Motor neuron (in vitro differentiated cells): ENCODE measurements around the gene CSNK1A1L. TPM values are rescaled to one million over a fixed set of nuclear protein-coding genes. Genes with fewer than 3 reads are reported as not detected.

Experiments
- ATAC-seq, 8 experiments: fragments of 200-7000 bp; cut with Tn5 transposase; replicated peaks in 6 of 8; 2 replicates each; pipeline ENCODE4 v1.8.0; 2021; ENCODE audit warnings: mild to moderate bottlenecking in 8 of 8, moderate library complexity in 8 of 8
- H3K27ac ChIP-seq, 2 donors: fragments of 250-450 bp; sonication (Bioruptor Pico); 2 replicates each; pipeline ENCODE4 v1.9.0; 2021; ENCODE audit warnings: antibody characterized with exemption in 2 of 2, mild to moderate bottlenecking in 2 of 2, moderate library complexity in 1 of 2
- H3K4me1 ChIP-seq, 2 donors: fragments of 250-450 bp; sonication (Bioruptor Pico); replicated peaks in 1 of 2; 2 replicates each; pipeline ENCODE4 v1.6.1; 2021; ENCODE audit warnings: antibody characterized with exemption in 2 of 2, mild to moderate bottlenecking in 2 of 2, moderate library complexity in 1 of 2
- H3K4me3 ChIP-seq, 5 donors: fragments of 250-450 bp; sonication (Bioruptor Pico); 2 replicates each; pipeline ENCODE4 v1.9.0; 2021; ENCODE audit warnings: antibody characterized with exemption in 5 of 5, mild to moderate bottlenecking in 5 of 5, moderate library complexity in 4 of 5
- WGBS, 10 experiments: fragments of 450-650 bp; shearing (Covaris generic); methylation state at CpG; one replicate each; pipeline ENCODE4 v1.0.0; 2022; 5-methylcytosine and 5-hydroxymethylcytosine counted together
- in situ Hi-C, 9 experiments: fragments of 400-800 bp; cut with MboI; loops; one replicate each; pipeline ENCODE4 v1.15.0; 2021; ENCODE audit warnings: low sequenced_read_pairs in 9 of 9, low pct_unique_long_range_greater_than_20kb in 2 of 9; ENCODE audit not compliant: unreplicated experiment in 9 of 9
- total RNA-seq, 8 experiments: library from RNA; unstranded; fragments of 300-600 nt; gene quantifications; 2 replicates each; pipeline versions ENCODE4 v1.2.3 to v1.2.4, GENCODE V29; 2022

Gene CSNK1A1L
- total RNA-seq, 8 experiments from 2014 or later = 0.11 to 0.24 (median 0.19) TPM; not detected in 4

DNA sequence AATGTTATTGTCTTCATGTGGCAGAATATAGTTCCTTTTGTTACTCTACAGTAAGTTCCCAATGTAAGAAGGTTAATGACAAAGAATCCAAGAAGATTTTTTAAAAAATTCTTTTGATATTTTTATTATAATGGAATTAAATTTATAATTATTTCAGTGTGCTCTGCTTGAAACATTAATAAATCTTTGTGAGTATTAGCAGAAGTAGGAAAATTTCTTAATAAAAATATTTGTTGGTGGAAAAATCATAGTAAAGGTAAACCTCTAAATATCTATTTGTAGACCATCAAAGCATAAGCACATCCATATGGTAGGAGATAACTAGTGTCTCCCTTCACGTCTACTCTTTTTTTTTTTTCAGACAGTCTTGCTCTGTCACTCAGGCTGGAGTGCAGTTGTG, 4.3 kb downstream of the CSNK1A1L start:
- Histone ChIP-seq H3K27ac (no peak overlapping the region), H3K4me1 (peaks cover 3 to 9% of the 10 kb centered on the region in 2 donors), H3K4me3 (no peak overlapping the region)
- 13 to 100% (median 71%) methylated on average over 1 of the region's 1 CpG; no CpG with 5 or more reads in 3 of the 10 experiments for WGBS, 10 experiments
- in situ Hi-C loops = loop anchor here in 4 of 9 experiments (10.0 to 25.0 kb wide), 3 partner anchors 486 to 511 kb away; partner anchors contain the start of gene POSTN (in 1 of the 4)
- no peak for ATAC-seq

DNA sequence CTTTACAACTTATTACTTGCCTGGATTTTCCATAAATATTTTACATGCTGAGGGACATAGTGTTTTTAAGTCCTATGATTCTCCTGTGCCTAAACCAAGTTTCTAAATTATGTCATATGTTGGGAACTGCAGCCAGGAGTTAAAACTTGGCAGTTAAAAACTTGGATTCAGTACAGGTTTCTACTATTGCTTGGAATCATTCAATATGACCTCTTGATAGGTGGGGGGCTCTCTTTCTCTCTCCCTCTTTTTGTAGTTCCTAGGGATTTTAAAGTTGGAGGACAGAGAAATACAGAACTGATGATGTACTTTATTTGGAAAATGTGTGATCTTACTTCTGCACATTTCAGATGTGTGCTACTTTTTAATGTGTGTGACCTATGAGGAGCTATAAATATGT, 4.7 kb downstream of the CSNK1A1L start:
- in situ Hi-C loops = loop anchor here in 4 of 9 experiments (10.0 to 25.0 kb wide), 3 partner anchors 487 to 512 kb away; partner anchors contain the start of gene POSTN (in 1 of the 4)
- H3K4me1 ChIP-seq = peaks cover 3 to 9% of the 10 kb centered on the region in 2 donors
- no peak overlapping the region for H3K27ac ChIP-seq
- no peak overlapping the region for H3K4me3 ChIP-seq
- ATAC-seq = no peak

DNA sequence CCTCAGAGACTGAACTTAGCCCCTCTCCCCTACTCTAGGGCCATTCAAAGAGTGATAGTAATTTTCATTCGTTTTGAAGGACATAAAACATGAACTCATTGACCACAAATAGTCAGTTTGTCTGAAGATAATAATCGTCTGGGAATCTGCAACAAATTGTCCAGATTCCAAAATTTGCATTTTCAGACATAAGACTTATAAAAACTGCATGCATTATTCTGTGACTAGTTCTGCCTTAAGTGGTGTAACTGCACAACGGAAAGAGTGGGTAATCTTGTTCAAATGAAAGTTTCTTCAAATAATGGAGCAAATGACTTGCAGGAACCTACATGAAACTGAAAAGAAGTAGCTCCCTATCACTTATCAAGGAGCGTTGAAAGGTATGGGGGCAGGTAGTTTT, 8.4 kb downstream of the CSNK1A1L start:
- in situ Hi-C loops = no loop called here
- H3K4me1 ChIP-seq = peaks cover 0 to 8% of the 10 kb centered on the region in 2 donors
- H3K4me3 ChIP-seq = no peak overlapping the region
- 14 to 85% (median 71%) methylated on average over 2 to 4 of the region's 4 CpGs; no CpG with 5 or more reads in 1 of the 10 experiments for WGBS, 10 experiments
- ATAC-seq = no peak
- no peak overlapping the region for H3K27ac ChIP-seq

DNA sequence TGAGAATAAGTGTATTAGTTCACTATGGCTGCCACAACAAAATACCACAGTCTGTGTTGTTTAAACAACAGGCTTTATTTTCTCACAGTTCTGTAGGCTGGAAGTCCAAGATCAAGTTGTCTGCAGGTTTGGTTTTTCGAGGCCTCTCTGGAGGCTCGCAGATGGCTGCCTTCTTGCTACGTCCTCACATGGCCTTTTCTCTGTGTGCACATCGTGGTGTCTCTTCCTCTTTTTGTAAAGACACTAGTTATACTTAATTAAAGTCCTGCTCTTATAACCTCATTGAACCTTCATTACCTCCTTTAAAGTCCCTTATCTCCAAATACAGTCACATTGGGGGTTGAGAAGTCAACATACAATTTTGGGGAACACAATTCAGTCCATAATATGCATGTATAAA, 10.6 kb downstream of the CSNK1A1L start:
- H3K4me1 ChIP-seq = peaks cover 0 to 8% of the 10 kb centered on the region in 2 donors
- no peak overlapping the region for H3K4me3 ChIP-seq
- ATAC-seq = no peak
- WGBS, 10 experiments = 68 to 94% (median 82%) methylated on average over 2 to 4 of the region's 4 CpGs; no CpG with 5 or more reads in 1 of the 10 experiments
- H3K27ac ChIP-seq = no peak overlapping the region
- in situ Hi-C loops = no loop called here

DNA sequence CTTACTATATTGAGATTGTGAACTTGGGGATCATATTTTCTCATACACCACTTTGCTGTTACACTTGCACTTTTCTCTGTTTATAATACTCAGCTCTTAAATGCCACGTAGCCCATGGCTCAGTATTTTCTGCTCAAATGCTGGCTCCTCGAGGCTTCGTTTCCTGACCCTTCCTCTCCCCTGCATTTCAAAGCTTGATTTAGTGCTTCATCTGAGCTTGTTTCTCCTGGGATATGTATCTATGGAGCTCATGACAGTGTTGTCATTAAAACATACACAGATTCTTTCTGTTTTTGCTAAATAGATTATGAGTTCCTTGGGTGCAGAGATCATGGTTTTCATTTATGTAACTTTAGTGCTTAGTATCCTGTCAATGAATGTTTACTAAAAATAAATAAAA, 11.4 kb downstream of the CSNK1A1L start:
- no peak overlapping the region for H3K27ac ChIP-seq
- WGBS, 10 experiments = 17 to 71% (median 48%) methylated on average over 2 to 3 of the region's 3 CpGs; no CpG with 5 or more reads in 1 of the 10 experiments
- no peak overlapping the region for H3K4me3 ChIP-seq
- ATAC-seq = peak in 3 of 8 experiments; percentile 63 to 83 (median 79)
- in situ Hi-C loops = no loop called here
- H3K4me1 ChIP-seq = peaks cover 0 to 8% of the 10 kb centered on the region in 2 donors

DNA sequence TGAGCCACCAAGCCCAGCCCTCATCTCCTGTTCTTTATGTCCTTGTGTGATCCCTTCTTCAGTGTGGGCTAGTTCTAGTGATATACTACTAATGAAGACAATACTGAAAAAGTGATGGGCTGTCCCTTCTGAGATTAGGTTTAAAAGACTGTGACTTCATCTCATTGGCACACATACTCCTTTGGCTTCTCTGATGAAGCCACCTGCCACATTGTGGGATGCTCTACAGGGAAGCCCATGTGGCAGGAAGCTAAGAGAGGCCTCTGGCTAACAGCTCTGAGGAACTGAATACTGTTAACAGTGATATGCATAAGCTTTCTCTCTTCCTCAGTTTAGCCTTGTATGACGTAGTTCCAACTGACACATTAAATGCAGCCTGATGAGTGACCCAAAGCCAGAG, 13.6 kb downstream of the CSNK1A1L start:
- in situ Hi-C loops = no loop called here
- ATAC-seq = no peak
- Histone ChIP-seq H3K27ac (no peak overlapping the region), H3K4me1 (peaks cover 0 to 8% of the 10 kb centered on the region in 2 donors), H3K4me3 (no peak overlapping the region)
- WGBS, 10 experiments = 0 to 100% (median 83%) methylated on average over 1 of the region's 1 CpG; no CpG with 5 or more reads in 5 of the 10 experiments

DNA sequence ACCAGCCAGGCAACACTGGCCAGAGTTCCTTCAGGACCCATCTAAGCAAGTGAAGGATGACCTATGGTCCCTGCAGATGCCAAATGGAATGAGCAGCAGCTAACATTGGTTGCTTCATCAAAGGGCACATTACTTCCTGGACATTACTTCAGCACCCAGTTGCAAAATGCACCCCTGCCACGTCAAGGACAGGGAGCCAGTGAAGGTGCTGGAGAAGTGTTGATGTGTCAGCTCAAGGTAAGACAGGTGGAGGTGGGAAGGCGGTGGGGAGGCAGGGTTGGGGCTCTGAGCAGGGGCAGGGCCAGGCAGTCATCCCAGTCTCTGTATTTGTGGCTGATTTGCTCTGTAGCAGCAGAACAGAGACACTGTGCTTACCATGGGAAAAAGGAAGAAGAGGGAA, 14.6 kb downstream of the CSNK1A1L start:
- ATAC-seq = no peak
- no peak overlapping the region for H3K27ac ChIP-seq
- peaks cover 0 to 8% of the 10 kb centered on the region in 2 donors for H3K4me1 ChIP-seq
- WGBS, 10 experiments = no CpG with 5 or more reads among the region's 2 CpGs
- in situ Hi-C loops = no loop called here
- no peak overlapping the region for H3K4me3 ChIP-seq

DNA sequence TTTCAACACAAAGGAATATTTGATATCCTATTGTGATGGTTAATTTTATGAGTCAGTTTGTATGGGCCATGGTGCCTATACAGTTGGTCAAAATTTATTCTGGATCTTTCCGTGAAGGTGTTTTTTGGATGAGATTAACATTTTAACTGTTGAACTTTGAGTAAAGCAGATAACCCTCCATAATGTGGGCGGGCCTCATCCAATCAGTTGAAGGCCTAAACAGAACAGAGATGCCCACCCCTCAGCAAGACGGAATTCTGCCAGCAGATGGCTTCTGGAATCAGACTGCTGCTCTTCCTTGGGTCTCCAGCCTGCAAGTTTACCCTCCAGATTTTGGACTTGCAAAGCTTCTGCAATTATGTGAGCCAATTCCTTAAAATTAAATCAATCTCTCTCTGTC, 16.0 kb downstream of the CSNK1A1L start:
- ATAC-seq = no peak
- no peak overlapping the region for H3K27ac ChIP-seq
- 40 to 100% (median 94%) methylated on average over 1 to 3 of the region's 3 CpGs; no CpG with 5 or more reads in 2 of the 10 experiments for WGBS, 10 experiments
- in situ Hi-C loops = no loop called here
- H3K4me3 ChIP-seq = no peak overlapping the region
- peaks cover 0 to 8% of the 10 kb centered on the region in 2 donors for H3K4me1 ChIP-seq

DNA sequence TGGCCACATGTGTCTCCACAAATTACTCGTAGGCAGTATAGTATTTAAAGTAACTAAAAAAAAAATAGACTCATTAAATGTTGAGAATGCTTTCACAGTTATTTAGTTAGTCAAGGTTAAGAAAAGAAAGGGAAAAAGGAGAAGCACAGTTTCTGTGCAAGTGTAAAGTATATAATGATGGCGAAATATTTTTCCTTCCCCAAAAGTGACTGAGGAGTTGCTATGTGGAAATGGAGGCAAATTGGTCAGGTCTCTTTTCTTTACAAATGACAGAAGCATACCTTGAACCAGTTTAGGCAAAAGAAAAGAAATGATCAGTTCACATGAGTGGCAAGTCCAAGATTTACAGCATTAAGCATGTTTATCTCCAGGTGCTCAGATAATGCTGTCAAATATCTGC, 18.0 kb downstream of the CSNK1A1L start:
- WGBS, 10 experiments = 52 to 89% (median 78%) methylated on average over 1 to 2 of the region's 2 CpGs
- no peak overlapping the region for H3K4me3 ChIP-seq
- no peak overlapping the region for H3K27ac ChIP-seq
- in situ Hi-C loops = no loop called here
- no peak for ATAC-seq
- no peaks in the 10 kb centered on the region for H3K4me1 ChIP-seq

DNA sequence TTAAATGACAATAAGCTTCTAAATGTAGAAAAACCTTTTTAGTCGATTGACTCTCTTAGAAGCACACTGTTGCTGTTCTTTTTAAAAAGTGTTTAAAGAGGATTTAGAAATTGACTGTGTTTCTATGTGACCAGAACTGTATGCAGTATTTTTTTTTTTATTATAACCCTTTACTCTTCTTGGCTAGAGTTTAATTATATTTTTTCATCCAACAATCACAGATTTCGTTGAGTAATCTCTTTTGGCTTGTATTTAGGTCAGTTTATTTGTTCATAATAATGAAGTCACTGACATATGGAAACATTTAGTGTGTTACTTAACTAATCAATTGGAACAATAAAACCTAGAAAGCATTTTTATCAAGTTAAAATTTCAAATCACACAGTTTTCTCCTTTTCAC, 19.9 kb downstream of the CSNK1A1L start:
- no peak for ATAC-seq
- 0 to 90% (median 66%) methylated on average over 2 of the region's 2 CpGs for WGBS, 10 experiments
- H3K4me3 ChIP-seq = no peak overlapping the region

DNA sequence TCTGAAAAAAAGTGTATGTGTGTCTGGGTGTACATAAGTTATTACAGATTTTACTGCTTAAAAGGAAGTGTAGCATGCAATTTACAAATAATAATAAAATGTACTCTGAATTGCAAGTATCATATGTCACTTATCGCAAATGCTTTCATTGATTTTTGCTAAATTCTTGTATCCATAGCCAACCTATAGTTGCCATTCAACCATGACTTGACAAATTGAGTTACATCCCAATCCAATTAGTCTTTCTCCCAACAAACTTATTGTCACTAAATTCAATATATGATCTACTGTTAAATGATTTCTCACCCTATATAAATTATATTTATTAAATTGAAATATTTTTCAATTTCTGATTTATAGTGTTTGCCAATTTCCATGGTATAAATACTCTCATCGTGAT, 28.6 kb downstream of the CSNK1A1L start:
- H3K27ac ChIP-seq = no peak overlapping the region
- 80 to 100% (median 94%) methylated on average over 1 to 2 of the region's 2 CpGs; no CpG with 5 or more reads in 1 of the 10 experiments for WGBS, 10 experiments
- no peak for ATAC-seq
- in situ Hi-C loops = no loop called here
- H3K4me3 ChIP-seq = no peak overlapping the region
- H3K4me1 ChIP-seq = peaks cover 0 to under 1% of the 10 kb centered on the region in 2 donors

More for the DNA sequence above, 19.9 kb downstream of the CSNK1A1L start:
- in situ Hi-C loops = no loop called here
- H3K4me1 ChIP-seq = no peaks in the 10 kb centered on the region
- no peak overlapping the region for H3K27ac ChIP-seq

DNA sequence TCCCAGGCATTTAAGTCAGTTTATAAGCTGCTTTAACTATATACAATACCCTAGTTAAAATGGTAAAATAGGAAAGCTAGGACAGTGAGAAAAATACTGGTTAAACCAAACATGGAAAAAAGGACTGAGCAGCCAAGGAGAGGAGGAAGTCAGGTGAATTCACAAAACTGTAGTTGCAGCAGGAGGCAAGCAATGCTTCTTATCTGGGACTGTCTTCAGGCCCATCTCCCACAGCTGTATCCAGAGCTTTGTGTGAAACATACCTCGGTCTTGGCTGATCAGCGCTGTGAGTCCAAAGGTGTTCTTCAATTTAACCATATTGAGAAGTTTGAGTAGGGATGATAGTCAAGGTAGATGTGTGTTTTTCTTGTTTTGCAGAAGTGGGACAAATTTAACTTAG, 30.3 kb downstream of the CSNK1A1L start:
- H3K4me3 ChIP-seq = no peak overlapping the region
- in situ Hi-C loops = no loop called here
- WGBS, 10 experiments = 75 to 100% (median 89%) methylated on average over 1 to 2 of the region's 2 CpGs; no CpG with 5 or more reads in 5 of the 10 experiments
- H3K4me1 ChIP-seq = peaks cover 0 to 2% of the 10 kb centered on the region in 2 donors
- ATAC-seq = no peak
- no peak overlapping the region for H3K27ac ChIP-seq

DNA sequence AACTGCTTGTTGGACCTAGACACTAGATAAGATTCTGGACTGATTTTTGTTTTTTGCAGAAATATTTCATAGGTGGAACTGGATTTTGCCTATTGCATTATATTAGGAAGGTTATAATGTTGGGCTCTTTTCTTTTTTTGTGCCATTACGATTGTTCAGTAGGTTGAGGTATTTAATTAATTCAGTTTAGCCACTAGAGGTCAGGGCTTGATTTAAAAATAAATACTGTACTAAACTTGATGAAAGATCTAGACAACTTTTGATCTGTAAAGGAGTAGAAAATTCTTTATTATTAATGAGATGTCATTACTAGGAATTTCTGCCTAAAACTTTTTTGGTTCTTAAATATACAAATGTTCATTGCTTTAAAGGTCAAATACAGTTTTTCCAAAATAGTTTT, 30.8 kb downstream of the CSNK1A1L start:
- ATAC-seq = peak in 3 of 8 experiments; percentile 29 to 53 (median 47)
- WGBS, 10 experiments = 0 to 83% (median 33%) methylated on average over 1 of the region's 1 CpG; no CpG with 5 or more reads in 1 of the 10 experiments
- in situ Hi-C loops = no loop called here

DNA sequence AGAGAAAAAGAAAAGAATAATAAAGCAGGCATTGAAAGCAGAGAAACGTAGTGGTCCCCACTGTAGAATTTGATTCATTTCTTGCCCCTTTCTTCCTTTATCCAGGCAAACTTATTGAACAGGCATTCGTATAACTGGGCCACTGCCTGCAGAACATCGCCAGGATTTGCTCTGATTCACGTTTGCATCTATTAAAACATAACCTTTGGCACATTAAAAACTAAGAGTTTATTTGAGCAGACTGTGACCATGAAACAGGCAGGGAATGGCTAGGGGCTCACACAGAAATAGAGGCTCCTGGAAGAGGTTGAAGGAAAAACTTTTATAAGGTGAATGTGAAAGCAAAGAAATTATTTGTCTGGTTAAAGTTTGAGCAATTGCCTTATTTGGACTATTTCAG, 33.4 kb downstream of the CSNK1A1L start:
- no peak overlapping the region for H3K27ac ChIP-seq
- no peak for ATAC-seq
- WGBS, 10 experiments = 35 to 80% (median 62%) methylated on average over 1 to 4 of the region's 4 CpGs; no CpG with 5 or more reads in 1 of the 10 experiments
- peaks cover 0 to 2% of the 10 kb centered on the region in 2 donors for H3K4me1 ChIP-seq
- H3K4me3 ChIP-seq = no peak overlapping the region
- in situ Hi-C loops = no loop called here

More for the DNA sequence above, 30.8 kb downstream of the CSNK1A1L start:
- Histone ChIP-seq H3K4me3 (no peak overlapping the region), H3K27ac (no peak overlapping the region), H3K4me1 (peaks cover 0 to 2% of the 10 kb centered on the region in 2 donors)
